CD4-positive, alpha-beta T cell treated with Interferon gamma for 1 hour (primary cell): ENCODE results near the gene GRAMD4.

ENCODE experiments used
- DNase-seq: peaks from one replicate; pipeline ENCODE4 v3.0.0-alpha.2; 2020

GRAMD4 gene

GRCh38 chr22:46583571-46583970 is 36.6 kb upstream of the GRAMD4 start:
- no peak for DNase-seq

- DNase-seq = no peak
Observed at GRCh38 chr22:46584081-46584921, 35.9 kb upstream of the GRAMD4 start.

GRCh38 chr22:46585340-46586122 is 34.7 kb upstream of the GRAMD4 start:
- DNase-seq = no peak

GRCh38 chr22:46586123-46586519 is 34.1 kb upstream of the GRAMD4 start:
- DNase-seq = no peak

- no peak for DNase-seq
Observed at GRCh38 chr22:46586531-46587011, 33.6 kb upstream of the GRAMD4 start.

GRCh38 chr22:46587061-46587460 is 33.1 kb upstream of the GRAMD4 start:
- DNase-seq = peak; percentile 29

- DNase-seq = peak; percentile 81
Observed at GRCh38 chr22:46587492-46588278, 32.5 kb upstream of the GRAMD4 start.

GRCh38 chr22:46588279-46589140 is 31.7 kb upstream of the GRAMD4 start:
- no peak for DNase-seq

- DNase-seq = no peak
Observed at GRCh38 chr22:46589141-46589748, 30.9 kb upstream of the GRAMD4 start.

GRCh38 chr22:46589871-46590271 is 30.3 kb upstream of the GRAMD4 start:
- no peak for DNase-seq

GRCh38 chr22:46590334-46590733 is 29.9 kb upstream of the GRAMD4 start:
- DNase-seq = no peak

GRCh38 chr22:46591930-46592329 is 28.3 kb upstream of the GRAMD4 start:
- DNase-seq = no peak

GRCh38 chr22:46592390-46592872 is 27.8 kb upstream of the GRAMD4 start:
- DNase-seq = peak; percentile 48

GRCh38 chr22:46593211-46593681 is 26.9 kb upstream of the GRAMD4 start:
- DNase-seq = peak; percentile 68

GRCh38 chr22:46593996-46594946 is 25.9 kb upstream of the GRAMD4 start:
- no peak for DNase-seq

GRCh38 chr22:46594947-46595298 is 25.3 kb upstream of the GRAMD4 start:
- no peak for DNase-seq

GRCh38 chr22:46595545-46595944 is 24.6 kb upstream of the GRAMD4 start:
- DNase-seq = no peak

GRCh38 chr22:46596032-46596441 is 24.1 kb upstream of the GRAMD4 start:
- DNase-seq = no peak

- no peak for DNase-seq
Observed at GRCh38 chr22:46596819-46597218, 23.4 kb upstream of the GRAMD4 start.

GRCh38 chr22:46598224-46598623 is 22.0 kb upstream of the GRAMD4 start:
- DNase-seq = no peak
